ENCODE results near the gene AKT1.
"Not testable (repeated sequence)": the region's sequence is repeated elsewhere in the genome, so short reads cannot be mapped to it uniquely, and the experiment has no call there.

Gene AKT1

DNA sequence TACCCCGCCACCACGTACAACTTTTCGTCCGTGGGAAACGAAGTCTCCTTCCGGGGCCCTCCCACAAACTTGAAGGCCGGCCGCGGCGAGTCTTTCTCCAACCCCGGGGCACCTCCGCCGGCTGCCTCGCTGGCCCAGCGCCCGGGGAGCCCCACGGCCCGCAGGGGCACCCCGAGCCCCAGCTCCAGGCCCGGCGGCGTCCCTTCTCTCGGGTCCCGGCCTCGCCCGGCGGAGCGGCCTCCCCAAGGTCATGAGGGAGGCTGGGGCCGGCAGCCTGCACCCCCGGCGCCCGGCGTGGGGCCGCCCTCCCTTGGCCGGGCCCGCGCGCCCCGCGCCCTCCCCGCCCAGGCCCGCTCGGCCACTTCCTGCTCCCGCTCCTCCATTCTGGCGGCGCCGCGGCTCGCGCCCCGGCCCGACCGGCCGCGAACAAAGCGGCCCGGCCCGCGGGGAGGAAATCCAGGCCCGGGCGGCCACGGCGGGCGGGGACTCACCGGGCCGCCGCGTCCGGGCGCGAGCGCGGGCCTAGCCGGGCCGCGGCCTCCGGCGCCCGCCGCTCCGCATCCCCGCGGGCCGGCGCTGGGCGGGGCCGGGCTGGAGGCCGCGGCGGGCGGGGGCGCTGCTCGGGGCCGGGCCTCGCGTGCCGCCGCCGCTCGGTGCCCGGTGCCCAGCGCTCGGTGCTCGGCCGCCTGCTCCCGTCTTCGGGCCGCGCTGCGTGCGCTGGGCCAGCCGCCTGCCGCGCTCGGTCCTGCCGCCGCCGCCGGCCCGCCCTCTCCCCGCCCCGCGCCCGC, at the start of gene AKT1:
Gene AKT1 (minus strand): TSS at position 756 of the 788 bp plus-strand sequence. CDS start 3,105 bp downstream, outside the sequence.
- DNase-seq, result peak; percentile 25

DNA sequence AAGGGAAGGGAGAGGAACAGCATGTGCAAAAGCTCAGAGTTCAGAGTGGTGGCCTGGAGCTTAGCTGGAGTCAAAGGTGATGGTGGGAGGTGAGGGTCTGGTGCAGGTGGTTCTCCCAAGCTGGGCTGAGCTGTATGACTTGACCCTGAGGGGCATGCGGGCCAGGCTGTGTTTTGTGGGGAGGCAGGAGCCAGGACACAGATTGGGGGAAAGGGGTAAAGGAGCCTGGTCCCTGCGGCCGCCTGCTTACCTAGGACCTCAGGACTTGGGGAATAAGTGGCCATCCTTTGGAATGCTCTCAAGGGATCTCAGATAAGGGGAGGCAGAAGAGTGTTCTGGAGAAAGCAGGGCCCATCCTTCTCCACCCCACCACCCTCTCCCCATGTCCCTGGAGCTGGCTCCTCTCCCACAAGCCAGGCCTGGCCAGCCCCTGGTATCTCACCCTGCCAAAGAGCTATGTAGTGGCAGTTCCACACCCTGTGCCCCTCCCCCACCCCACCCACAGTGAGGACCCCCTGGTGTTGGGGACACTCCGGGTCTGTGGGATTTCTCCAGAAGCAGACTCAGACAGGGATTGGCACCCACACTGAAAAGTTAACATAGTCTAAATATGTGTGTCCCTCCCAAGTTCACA, 49.6 kb upstream of the AKT1 start:
- DNase-seq, result no peak

DNA sequence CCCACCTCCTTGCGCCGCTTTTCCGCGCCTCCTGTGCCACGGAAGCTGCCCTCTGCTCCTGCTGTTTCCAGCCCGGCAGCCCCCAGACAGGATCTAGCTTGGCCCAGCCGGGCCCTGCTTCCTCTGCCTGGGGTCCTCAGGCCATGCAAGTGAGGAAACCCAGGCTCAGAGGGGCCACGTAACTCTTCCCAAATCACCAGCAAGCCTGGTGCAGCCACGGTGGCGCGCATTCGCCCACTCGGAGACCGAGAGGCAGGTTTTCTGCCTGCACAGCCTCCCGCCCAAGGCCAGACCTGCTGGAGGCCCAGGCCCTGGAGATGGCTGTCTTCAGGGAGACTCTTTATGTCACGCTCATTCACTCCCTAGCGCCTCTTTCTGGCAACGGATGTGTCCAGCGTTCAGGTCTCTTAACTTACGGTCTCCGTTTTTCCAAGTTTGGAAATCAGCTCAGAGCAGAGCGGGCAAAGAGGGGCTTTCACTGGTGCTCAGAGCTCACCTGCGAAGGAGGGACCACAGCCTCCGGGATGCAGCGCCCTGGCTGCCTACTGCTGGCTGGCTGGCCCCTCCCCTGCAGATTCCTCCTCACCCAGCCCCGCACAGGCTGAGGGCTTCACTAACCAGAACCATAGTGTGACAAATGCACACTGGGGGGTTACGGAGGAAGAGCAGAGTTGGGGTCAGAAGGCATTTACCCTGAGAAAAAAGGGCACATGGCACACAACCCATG, 48.9 kb upstream of the AKT1 start:
- DNase-seq, result no peak

DNA sequence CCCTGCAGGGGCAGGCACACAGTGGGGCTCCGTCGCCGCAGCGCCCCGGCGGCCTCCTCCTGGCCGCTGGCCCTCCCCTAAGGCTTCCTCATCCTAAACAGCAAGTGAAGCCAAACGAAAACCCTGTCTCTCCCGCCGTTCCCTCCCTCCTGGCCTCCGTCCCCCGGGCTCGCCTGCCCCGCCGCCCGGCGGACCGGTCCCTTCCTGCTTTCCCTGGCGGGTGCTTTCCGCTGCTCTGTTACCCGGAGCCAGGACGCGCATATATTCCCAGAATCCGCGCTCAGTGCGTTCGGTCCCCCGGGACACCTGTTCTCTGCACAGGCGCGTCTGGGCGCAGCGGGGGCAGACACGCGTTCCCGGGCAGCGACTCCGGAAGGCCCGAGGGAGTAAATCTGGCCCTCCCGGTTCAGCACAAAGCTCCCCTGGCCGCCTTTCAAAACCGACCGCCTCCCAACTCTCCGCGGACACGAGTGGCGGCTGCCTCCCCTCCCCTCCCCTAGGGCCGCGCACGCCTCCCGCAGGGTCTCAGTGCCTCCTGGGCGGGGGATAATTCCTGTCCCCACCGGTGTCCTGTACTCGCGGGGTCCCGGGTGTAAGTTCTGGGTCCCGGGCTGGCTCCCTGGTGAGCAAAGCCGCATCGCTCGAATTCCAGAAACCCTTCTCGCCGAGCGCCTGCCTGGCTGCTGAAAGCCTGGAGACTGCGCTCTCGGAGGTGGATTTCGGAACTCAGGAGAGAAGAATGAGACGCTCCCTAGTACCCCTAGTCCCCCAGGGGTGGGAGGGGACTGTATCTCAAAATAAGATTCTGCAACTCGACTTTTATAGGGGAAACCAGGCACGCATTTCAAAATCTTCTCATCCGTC, 48.1 kb upstream of the AKT1 start:
- DNase-seq, result no peak

DNA sequence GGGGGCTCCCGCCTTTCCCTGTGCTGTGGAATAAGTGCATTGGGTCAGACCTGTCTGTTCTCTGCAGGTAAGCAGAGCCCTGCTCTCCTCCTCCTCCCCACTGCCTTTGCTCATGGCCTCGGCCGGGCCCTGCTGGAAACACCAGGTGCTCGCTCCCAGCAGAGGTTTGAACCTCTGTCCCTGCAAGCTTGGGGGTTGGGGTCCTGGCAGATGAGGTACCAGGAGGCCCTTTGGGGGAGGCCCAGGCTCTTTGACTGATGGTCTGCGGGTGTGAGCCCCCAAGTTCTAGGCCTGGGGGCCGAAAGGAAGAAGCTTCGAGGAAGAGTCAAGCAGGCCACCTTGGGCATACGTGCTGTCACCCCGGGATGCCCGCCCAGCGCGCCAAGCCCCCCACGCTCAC, 47.5 kb upstream of the AKT1 start:
- no peak for DNase-seq

DNA sequence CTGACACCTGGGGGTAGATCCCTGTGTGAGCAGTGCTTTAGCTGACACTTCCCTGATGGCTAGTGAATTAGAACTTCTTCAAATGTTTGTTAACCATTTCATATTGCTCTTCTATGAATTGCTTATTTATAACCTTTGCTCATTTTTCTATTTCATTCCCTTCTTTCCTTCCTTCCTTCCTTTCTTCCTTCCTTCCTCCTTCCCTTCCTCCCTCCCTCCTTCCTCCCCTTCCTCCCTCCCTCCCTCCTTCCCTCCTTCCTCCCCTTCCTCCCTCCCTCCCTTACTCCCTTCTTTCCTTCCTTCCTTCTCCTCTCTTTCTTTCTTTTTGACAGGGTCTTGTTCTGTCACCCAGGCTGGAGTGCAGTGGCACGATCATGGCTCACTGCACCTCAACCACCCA, 46.2 kb upstream of the AKT1 start:
- no peak for DNase-seq

DNA sequence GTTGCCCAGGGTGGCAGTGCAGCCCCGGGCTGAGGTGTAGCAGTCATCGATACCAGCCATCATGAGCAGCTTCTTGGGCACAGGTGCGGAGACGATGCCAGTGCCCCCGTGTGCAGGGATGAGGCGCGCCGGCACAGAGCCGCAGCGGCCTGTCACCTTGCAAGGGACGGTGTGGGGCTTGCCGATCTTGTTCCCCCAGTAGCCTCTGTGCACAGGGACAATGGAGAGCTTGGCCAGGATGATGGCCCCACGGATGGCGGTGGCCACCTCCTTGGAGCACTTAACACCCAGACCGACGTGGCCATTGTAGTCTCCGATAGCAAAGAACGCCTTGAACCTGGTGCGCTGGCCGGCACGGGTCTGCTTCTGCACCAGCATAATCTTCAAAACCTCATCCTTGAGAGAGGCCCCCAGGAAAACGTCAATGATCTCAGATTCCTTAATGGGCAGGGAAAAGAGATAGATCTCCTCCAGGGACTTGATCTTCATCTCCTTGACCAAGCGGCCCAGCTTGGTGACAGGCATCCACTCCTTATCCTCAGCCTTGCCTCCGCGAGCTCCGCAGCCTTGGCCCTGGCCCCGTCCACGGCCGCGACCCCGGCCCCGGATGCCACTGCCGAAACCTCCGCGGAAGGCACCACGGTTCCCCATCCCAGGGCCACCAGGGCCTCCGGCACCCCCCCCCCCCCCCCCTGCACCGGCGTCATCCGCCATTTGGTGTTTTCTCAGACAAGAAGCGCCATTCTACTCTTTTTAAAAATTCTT, 40.8 kb upstream of the AKT1 start:
- not testable (repeated sequence) for DNase-seq

DNA sequence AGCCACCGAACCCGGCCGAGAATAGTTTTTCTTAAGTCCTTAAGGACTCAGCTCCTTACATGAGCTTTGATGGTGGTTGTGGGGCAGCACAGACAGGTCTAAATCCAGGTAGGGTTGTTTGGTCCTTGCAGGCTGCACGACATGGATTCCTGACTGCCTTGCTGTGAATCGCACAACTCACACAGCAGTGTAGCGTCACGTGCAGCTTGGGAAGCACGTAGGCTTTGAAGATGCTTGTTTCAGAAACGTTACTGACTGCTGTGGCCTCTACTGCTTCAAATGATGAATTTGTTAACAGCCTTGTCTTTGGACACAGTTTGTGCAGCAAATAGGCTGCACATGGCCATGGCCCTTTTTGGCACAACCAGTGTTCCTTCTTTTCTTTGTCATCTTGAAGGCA, 35.2 kb upstream of the AKT1 start:
- DNase-seq, result no peak

DNA sequence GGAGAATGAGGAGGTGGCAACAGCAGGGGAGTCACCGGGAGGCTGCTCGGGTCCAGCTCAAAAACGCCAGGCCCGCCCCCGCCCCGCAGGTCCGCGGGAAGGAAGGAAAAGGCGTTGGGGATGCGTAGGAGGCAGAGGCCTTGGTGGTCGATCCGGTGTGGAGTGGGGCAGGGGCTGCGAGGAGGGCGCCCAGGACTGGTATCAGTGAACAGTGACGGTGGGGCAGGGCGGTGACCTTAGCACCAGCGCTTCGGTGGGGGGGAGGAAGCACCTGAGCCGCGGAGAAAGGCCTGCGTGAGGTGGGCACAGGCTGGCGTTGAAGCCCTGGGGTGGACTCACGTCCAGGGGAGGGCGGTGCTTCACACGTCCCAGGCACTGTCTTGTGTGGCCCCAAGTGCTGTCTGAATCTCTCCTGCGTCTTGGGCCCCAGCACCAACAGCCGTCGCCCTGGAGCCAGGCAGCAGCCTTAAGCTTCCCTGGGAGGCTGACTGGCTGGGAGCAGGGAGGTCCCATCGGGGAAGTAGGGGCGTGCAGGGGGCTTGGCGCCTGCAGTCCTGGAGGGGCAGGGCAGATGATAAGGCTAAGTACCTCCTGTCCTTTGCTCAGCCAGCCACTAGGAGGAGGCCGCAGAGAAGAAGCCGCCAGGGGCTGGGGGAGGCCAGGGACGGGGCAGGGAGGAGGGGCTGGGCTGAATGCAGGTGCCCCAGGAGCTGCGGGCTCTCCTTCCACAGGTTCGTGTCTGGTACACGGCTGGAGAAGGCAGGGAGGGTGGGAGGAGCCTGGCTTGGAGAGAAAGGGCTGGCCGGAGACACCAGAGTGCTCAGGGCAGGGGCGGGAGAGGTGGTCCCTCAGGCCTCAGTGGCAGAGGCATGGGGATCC, 31.9 kb upstream of the AKT1 start:
- DNase-seq, result peak; percentile 36

DNA sequence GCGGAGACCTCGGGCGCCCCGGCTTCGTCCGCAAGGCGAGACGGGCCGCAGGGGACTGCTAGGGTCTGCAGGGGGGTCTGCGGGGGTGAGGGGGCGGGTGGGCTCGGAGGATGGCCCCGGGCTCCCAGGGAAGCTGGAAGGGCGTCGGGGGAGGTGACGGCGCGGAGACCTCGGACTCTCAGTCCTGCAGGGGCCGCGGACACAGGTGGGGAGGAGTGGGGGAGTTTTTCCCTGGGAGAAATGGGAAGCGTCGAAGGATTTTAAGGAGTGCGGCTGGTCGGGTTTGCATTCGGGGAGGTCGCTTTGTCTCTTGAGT, 31.3 kb upstream of the AKT1 start:
- DNase-seq, result no peak

DNA sequence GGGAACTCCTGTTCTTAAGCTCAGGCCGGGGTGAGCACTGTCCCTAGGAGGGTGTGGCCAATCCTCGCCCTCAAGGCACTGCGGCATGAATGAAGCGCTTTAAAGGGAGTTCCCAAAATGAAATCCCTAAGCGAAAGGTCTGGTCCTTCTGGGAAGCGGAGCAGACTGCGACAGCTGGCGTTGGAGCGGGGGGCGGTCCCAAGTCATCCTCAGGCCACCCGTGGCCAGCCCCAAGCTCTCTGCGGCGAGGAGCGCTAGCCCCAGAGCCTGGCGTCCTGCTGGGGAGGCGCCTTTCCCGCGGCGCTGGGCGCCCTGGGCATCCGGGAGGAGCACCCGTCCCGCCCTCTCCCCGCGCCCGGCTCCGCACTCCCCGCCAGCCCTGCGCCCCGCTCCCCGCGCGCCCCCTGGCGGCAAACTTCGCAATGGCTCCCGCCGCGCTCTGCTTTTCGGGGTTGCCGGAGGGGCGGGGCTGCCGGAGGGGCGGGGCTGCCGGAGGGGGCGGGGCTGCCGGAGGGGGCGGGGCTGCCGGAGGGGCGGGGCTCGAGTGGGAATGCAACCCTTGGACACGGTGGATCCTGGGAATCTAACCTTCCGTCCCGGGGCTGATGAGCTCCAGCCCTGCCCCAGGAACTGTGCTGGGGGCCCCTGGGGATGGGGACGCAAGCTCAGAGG, 30.8 kb upstream of the AKT1 start:
- peak; percentile 78 for DNase-seq

DNA sequence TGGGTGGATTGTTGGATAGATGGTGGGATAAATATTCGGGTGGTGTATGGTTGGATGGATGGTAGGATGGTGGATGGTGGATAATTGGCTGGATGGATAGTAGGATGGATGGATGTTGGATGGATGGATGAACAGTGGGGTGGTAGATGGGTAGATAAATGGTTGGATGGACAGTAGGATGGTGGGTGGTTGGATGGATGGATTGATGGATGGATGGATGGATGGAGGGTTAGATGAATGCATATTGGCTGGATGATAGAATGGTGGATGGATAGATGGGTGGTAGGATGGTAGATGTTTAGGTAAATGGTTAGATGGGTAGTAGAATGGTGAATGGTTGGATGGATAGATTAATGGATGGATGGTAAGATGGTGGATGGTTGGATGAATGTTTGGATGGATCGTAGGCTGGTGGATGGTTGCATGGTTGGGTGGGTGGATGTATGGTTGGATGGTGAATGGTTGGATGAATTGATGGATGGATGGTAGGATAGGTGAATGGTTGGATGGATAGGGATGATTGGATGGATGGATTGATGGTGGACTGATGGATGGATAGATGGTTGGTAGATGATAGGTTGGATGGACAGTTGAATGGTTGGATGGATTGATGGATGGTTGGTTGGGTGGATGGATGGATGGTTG, 28.9 kb upstream of the AKT1 start:
- DNase-seq, result no peak

DNA sequence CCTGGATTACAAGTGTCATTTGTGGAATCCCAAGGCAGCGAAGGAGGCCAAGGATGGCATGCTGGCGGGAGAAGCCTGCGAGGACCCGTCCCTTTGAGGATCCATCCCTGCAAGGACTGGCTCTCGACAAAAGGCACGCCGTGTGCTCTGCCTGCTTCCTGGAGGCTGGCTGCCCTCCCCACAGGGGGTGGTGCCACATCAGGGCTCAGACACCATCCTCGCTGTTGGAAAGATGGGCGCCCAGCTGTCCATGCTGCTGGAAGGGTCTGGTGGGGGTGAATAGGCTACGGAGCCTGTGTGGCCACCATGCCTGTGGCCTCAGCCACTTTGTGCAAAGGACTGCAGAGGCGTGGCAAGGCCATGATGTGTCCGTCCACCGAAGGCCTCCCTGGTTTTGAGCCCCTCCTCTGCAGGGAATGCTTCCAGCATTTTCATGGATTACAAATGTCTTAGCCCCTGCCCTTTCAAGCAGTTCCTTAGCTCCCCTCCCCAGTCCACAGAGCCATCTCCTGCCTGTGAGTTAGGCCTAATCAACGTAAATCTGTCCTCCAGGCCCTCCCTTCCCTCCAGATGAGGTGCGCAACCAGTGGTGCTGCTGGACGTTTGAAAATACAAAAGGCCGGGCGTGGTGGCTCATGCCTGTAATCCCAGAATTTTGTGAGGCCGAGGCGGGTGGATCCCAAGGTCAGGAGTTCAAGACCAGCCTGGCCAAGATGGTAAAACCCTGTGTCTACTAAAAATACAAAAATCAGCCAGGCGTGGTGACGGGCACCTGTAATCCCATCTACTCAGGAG, 27.5 kb upstream of the AKT1 start:
- no peak for DNase-seq

DNA sequence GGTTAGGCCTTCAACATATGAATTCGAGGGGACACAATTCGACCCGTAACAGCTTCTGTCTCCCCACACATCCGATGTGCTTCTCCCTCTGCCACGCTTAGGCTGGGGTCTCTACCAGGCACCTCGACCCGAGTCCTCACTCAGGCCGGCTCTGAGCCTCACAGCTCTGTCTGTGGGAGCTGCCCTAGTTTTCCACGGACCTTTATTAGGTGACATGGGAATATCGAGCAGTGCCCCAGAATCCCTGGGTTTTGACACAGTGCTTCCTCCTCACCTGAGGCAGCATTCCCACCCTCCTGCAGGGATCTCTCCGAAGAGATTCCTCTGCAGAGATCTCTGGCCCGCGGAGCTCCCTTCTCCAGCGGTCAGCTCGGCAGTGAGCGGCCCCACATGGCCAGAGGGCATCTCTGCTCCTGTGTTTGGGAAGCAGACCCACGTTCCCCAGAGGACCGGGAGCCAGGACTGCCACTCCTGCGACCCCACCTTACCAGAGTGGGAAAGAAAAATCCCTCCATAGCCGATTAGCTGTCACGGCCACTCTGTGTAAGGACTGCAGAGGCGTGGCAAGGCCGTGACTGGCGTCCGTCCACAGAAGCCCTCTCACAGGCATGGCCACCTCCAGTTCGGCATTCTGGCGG, 26.5 kb upstream of the AKT1 start:
- no peak for DNase-seq

DNA sequence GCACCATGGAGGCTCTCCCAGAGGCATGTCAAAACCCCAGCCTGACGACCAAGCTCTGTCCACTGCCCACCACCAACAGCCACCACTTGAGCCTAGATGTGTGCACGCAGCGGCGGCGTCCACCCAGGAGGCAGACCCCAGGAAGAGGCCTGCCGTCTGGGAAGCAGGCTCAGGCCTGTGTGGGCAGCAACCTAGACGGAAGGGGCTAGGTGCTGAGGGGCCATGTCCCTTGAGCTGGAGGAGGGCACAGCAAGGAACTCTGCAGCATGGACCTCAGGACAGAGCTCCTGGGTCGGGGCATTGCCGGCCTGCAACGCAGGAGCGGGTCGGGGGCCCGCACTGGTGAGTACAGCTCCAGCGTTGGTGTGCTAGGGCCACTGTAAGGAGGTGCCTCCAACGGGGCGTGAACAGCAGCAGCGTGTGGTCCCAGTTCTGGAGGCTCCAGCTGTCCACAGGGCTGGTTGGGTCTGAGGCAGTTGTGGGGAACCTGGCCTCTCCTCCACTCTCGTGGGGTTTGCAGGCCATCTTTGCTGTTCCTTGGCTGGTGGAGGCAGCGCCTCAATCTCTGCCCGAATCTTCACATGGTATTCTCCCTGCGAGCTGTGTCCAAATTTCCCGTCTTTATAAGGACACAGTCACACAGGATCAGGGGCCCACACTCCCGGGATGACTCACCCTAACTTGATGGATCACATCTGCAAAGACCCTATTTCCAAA, 25.8 kb upstream of the AKT1 start:
- no peak for DNase-seq

DNA sequence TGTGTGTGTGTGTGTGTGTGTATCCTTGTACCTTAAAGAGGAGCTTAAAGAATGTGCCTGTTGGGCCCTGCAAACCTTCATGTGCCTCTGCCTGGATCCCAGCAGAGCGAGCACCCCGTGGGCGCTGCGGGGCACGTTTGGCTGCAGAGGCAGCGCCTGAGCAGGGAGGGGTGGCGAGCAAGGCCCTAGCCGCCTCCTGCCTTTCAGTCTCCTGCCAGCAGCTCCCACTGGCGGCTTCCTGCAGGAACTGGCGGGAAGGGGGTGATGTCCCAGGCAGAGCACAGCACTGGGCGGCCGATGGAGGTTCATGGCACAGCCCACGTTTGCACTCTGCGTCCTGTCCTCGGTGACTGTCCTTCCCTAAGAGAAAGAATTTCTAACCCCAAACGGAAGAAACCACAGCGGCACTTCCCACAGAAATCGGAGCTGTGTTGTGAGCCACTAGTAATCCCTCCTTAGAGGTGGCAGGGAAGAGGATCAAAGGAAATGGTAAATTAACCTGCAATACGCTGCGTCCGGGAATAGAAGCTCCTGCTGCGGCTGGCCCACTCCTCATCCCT, 25.2 kb upstream of the AKT1 start:
- DNase-seq, result no peak

DNA sequence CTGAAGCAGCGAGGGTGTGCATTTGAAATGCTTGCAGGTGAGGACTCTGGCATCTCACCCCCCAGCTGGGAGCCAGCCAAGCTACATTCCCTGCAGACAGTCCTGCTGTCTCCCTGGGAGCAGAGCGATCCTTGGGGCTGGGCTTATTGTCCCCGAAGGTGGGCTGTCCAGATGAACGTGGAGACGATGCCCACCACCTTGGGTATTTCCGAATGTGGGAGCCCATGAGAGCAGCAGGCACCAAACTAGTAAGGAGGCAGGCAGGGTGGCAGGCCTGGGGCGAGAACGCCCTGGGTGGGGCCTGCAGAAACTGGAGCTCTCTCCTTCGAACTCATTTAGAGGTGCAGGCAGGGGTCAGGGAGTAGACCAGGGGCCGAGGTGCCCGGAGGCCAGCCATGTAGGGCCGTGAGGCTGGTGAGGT, 23.8 kb upstream of the AKT1 start:
- DNase-seq, result no peak

DNA sequence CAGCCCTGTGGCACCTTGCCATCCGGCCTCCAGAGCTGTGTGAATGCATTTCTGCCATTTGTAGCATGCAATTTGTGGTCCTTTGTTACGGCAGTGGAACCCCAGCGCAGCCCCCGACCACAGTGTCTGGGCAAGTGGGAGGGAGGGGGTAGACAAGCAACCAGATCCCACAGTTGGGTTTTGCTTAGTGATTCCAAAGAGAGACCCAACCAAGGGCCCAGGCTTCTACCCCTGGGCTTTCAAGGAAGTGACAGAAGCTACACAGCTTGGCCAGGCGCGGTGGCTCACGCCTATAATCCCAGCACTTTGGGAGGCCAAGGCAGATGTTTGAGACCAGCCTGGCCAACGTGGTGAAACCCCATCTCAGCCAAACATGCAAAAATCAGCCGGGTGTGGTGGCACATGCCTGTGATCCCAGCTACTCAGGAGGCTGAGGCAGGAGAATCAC, 23.2 kb upstream of the AKT1 start:
- DNase-seq, result no peak

Measured in inflammatory macrophage treated with lipopolysaccharide for 4 hours (primary cell).